K562 (cell line): Measurements from ENCODE around the gene ARSK. TPM values are rescaled to one million over a fixed set of nuclear protein-coding genes. Genes with fewer than 3 reads are reported as not detected.

Source experiments
- AFF4 ChIP-seq: sonication (generic); formaldehyde crosslinking; IDR thresholded peaks from 2 replicates; pipeline ENCODE4 v1.8.0; 2023; ENCODE audit warnings: mild to moderate bottlenecking, missing genetic modification reagents
- CHAMP1 ChIP-seq: fragments of 450-650 bp; IDR thresholded peaks from 2 replicates; pipeline ENCODE4 v1.6.1; 2016; ENCODE audit warnings: mild to moderate bottlenecking
- FOS ChIP-seq: IDR thresholded peaks from 3 replicates; pipeline ENCODE4 v1.6.1; 2011; ENCODE audit not compliant: insufficient read length; ENCODE audit errors: extremely low read depth
- FUS ChIP-seq: fragments of 200-400 bp; formaldehyde crosslinking; optimal IDR thresholded peaks from 2 replicates; pipeline ENCODE3; 2017; ENCODE audit warnings: low read depth, low read length
- GMEB1 ChIP-seq: fragments of 250-450 bp; sonication (Bioruptor Pico); IDR thresholded peaks from 2 replicates; pipeline ENCODE4 v1.4.0; 2020; ENCODE audit warnings: mild to moderate bottlenecking
- HDAC2 ChIP-seq: fragments of 450-650 bp; IDR thresholded peaks from 2 replicates; pipeline ENCODE4 v1.6.1; 2016; ENCODE audit warnings: mild to moderate bottlenecking
- IRF1 ChIP-seq: sonication (generic); formaldehyde crosslinking; IDR thresholded peaks from 2 replicates; pipeline ENCODE4 v1.8.0; 2022; ENCODE audit warnings: missing genetic modification reagents, mild to moderate bottlenecking, borderline replicate concordance
- POLR2A ChIP-seq: fragments of 450-650 bp; conservative IDR thresholded peaks from 2 replicates; pipeline ENCODE4 v1.6.1; 2016
- POLR2AphosphoS2 ChIP-seq: IDR thresholded peaks from 2 replicates; pipeline ENCODE4 v1.6.1; 2012; ENCODE audit warnings: low read length, improper control_type of control experiment
- PPARD ChIP-seq: fragments of 250-450 bp; sonication (Bioruptor Pico); IDR thresholded peaks from 2 replicates; pipeline ENCODE4 v1.8.0; 2022; ENCODE audit warnings: inconsistent platforms, mild to moderate bottlenecking, moderate library complexity
- RBM15 ChIP-seq: fragments of 200-400 bp; formaldehyde crosslinking; IDR thresholded peaks from 2 replicates; pipeline ENCODE4 v1.6.1; 2018; ENCODE audit warnings: mild to moderate bottlenecking, low read length, moderate library complexity; ENCODE audit not compliant: insufficient read depth
- RBM17 ChIP-seq: fragments of 200-400 bp; formaldehyde crosslinking; IDR thresholded peaks from 2 replicates; pipeline ENCODE4 v1.6.1; 2017; ENCODE audit warnings: low read depth, mild to moderate bottlenecking, low read length, borderline replicate concordance
- SPI1 ChIP-seq: IDR thresholded peaks from 2 replicates; pipeline ENCODE4 v1.6.1; 2011; ENCODE audit warnings: low read depth, low read length, control low read depth, borderline replicate concordance
- SRSF3 ChIP-seq: fragments of 200-400 bp; formaldehyde crosslinking; IDR thresholded peaks from 2 replicates; pipeline ENCODE4 v1.6.1; 2016; ENCODE audit warnings: mild to moderate bottlenecking, low read length, moderate library complexity; ENCODE audit not compliant: insufficient read depth
- ZHX1 ChIP-seq: fragments of 150-350 bp; conservative IDR thresholded peaks from 2 replicates; pipeline ENCODE4 v1.6.1; 2014; ENCODE audit warnings: low read length
- ZNF212 ChIP-seq: fragments of 450-650 bp; formaldehyde crosslinking; IDR thresholded peaks from 2 replicates; pipeline ENCODE4 v1.4.0; 2020; ENCODE audit warnings: mild to moderate bottlenecking
- polyA plus RNA-seq, 8 experiments: library from polyadenylated mRNA; depleted of rRNA in 4 of 8; stranded (reverse) in 5 of 8; unstranded in 3 of 8; fragments of >200 nt; fragmentation: Nextera tagmentation in 2 of 8; fragmentation: Illumina TruSeq in 1 of 8; extraction: Ambion mirVana in 2 of 8; extraction: Trizol in 1 of 8; gene quantifications; 2 replicates each; pipeline versions ENCODE4 v1.2.1 to v1.2.3, GENCODE V29; 2011 to 2014; ENCODE audit warnings: inconsistent platforms in 1 of 8, missing spikeins in 1 of 8
- total RNA-seq, 7 experiments: library from RNA; depleted of rRNA in 6 of 7; stranded (reverse); fragments of >200 nt in 6 of 7; fragmentation: Illumina TruSeq in 2 of 7; extraction: Trizol in 2 of 7; gene quantifications; 2 replicates each; pipeline versions ENCODE4 v1.2.1 to v1.2.3, GENCODE V29; 2011 to 2021; ENCODE audit warnings: low replicate concordance in 1 of 7

The ARSK gene
- total and polyA plus RNA-seq, 9 of the 15 experiments (the other 6 are each of a cell fraction or from before 2014, with no cell fraction given) = 2.7 to 9.4 (median 7.1) TPM

- TF ChIP-seq AFF4 (no peak), RBM17 (no peak), FUS (no peak), PPARD (CRISPR knock-in tag) (no peak), SPI1 (no peak), ZNF212 (CRISPR knock-in tag) (no peak), SRSF3 (no peak), IRF1 (CRISPR knock-in tag) (no peak), HDAC2 (no peak), CHAMP1 (no peak), POLR2A (peak; percentile 86), GMEB1 (CRISPR knock-in tag) (no peak), POLR2AphosphoS2 (no peak), FOS (no peak), RBM15 (no peak), ZHX1 (no peak)
These were observed 93.3 kb downstream of the ARSK start (continued) for GRCh38 chr5:95647886-95648860.
